Left lung (tissue), 10 donors: ENCODE data around the gene ADGRL3. TPM values are rescaled to one million over a fixed set of nuclear protein-coding genes. Genes with fewer than 3 reads are reported as not detected.

Experiments
- ATAC-seq: fragments of 200-7000 bp; cut with Tn5 transposase; one replicate; pipeline ENCODE4 v1.9.1; 2020; ENCODE audit warnings: moderate library complexity
- DNase-seq, 4 donors: peaks; one replicate each; pipeline ENCODE4 v3.0.0-alpha.2; 2013 to 2020
- H3K27ac ChIP-seq, 2 donors: fragments of 200-600 bp; sonication (generic) in 1 of 2; one replicate each; pipeline versions ENCODE4 v1.5.0 to v1.8.0; 2020 to 2021
- H3K27me3 ChIP-seq, 2 donors: fragments of 200-600 bp; sonication (generic) in 1 of 2; one replicate each; pipeline versions ENCODE4 v1.5.0 to v1.8.0; 2020 to 2021
- H3K36me3 ChIP-seq, 2 donors: fragments of 200-600 bp; sonication (generic) in 1 of 2; one replicate each; pipeline versions ENCODE4 v1.5.0 to v1.8.0; 2020 to 2021
- H3K4me1 ChIP-seq, 2 donors: fragments of 200-600 bp; one replicate each; pipeline ENCODE4 v1.8.0; 2021
- H3K4me3 ChIP-seq, 2 donors: fragments of 200-600 bp; sonication (generic) in 1 of 2; one replicate each; pipeline versions ENCODE4 v1.5.0 to v1.8.0; 2020 to 2021; ENCODE audit warnings: mild to moderate bottlenecking in 1 of 2
- H3K9me3 ChIP-seq, 2 donors: fragments of 200-600 bp; sonication (generic) in 1 of 2; one replicate each; pipeline versions ENCODE4 v1.5.0 to v1.8.0; 2020 to 2021
- intact Hi-C, 2 donors: fragments of 100-400 bp; cut with DNase I; formaldehyde crosslinking; loops; one replicate each; pipeline versions ENCODE4 v1.11.2 to v1.14.2; 2022
- polyA plus RNA-seq, 6 donors: library from polyadenylated mRNA; unstranded; fragments of 120-200 nt; gene quantifications; one replicate each; pipeline ENCODE4 v1.2.1, GENCODE V29; 2013; ENCODE audit not compliant: insufficient read length in 6 of 6
- total RNA-seq, 2 donors: library from RNA; stranded (reverse); fragmentation: NEBNext Ultra II Directional; extraction: Animal tissue kit (Norgen Biotek cat#: 25700); gene quantifications; one replicate each; pipeline ENCODE4 v1.2.1, GENCODE V29; 2021
- TF ChIP-seq, protein P1 (sequence below), 2 donors: fragments of 200-600 bp; sonication (generic) in 1 of 2; IDR thresholded peaks; one replicate each; pipeline versions ENCODE4 v1.5.0 to v1.8.0; 2021; ENCODE audit warnings: antibody characterized with exemption in 2 of 2
- donor health status: DM: no; HTN: yes; CAD: no.
- donor health status: DM: no; HTN: no; CAD: no.

Gene ADGRL3
- total and polyA plus RNA-seq, 8 donors, result 2.7 to 23.4 (median 19.6) TPM

DNA sequence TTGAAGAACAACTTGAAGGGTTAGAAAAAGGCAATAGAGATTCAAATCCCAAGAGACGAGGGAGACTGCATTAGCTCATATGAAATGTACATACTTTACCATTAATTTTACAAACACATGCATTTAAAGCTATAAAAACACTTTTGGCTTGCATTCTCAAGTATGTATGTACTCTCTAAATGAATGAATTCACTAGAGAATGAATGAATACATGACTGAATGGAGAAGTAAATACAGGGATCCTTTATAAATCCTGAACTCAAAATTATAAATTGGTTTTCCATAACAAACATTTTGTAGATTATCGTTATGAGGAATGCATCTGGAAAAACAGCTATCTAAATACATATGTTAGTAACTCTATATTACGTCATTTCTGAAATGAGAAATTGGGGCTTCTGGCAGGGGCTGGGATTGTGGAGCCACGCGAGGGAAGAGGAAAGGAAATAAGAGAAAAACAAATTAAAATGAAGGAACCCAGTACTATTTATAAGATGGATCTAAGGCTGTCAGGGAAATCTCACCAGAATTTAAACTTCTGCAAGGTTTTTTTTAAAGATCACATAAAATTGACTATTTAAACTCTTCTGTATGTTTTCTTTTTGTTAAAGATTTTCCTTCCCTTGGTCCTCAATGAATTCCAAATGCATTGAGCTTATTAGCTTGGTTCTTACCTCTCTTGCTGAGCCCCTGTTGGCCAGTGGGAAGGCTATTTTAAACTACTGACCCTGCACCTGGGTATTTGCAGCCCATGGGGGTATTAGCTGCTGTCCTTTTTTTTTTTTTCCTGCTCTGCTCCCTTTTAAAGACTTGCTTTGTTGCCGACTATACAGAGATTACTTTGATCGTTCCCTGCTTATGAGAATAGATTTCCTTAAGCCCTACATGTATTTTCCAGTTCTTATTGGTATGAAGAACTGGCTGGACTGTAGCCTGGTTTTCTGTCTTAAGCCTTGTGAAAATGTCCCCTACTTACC lies 207.8 kb downstream of the ADGRL3 start:
- H3K9me3 ChIP-seq, result no peaks in the 10 kb centered on the region
- no peak for ATAC-seq
- TF ChIP-seq, protein P1, sequence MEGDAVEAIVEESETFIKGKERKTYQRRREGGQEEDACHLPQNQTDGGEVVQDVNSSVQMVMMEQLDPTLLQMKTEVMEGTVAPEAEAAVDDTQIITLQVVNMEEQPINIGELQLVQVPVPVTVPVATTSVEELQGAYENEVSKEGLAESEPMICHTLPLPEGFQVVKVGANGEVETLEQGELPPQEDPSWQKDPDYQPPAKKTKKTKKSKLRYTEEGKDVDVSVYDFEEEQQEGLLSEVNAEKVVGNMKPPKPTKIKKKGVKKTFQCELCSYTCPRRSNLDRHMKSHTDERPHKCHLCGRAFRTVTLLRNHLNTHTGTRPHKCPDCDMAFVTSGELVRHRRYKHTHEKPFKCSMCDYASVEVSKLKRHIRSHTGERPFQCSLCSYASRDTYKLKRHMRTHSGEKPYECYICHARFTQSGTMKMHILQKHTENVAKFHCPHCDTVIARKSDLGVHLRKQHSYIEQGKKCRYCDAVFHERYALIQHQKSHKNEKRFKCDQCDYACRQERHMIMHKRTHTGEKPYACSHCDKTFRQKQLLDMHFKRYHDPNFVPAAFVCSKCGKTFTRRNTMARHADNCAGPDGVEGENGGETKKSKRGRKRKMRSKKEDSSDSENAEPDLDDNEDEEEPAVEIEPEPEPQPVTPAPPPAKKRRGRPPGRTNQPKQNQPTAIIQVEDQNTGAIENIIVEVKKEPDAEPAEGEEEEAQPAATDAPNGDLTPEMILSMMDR (IDR thresholded peaks at IDR 0.05), result no peak
- peak in 1 of 4 donors; percentile 16 for DNase-seq
- no peaks in the 10 kb centered on the region for H3K27me3 ChIP-seq
- intact Hi-C loops, result no loop called here
- H3K4me1 ChIP-seq, result no peaks in the 10 kb centered on the region
- no peak overlapping the region for H3K27ac ChIP-seq
- H3K36me3 ChIP-seq, result no peaks in the 10 kb centered on the region
- no peak overlapping the region for H3K4me3 ChIP-seq

DNA sequence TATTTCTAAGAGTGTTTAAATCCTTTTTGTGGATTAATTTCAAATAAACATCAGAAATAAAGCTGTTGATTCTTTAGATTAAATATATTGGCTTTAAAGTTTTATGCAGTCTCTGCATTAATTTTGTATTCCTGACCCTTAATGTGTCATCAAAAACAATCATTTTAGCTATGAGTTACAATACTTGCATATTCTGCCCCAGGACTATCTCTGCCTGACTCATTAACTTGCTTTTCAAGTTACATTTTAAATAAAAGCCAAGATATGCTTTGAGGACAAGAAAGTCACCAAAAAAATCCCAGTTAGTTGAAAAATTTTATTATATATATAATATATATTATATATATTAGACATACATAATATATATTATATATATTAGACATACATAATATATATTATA lies 208.7 kb downstream of the ADGRL3 start:
- Histone ChIP-seq H3K4me1 (no peaks in the 10 kb centered on the region), H3K27ac (no peak overlapping the region), H3K4me3 (no peak overlapping the region), H3K9me3 (no peaks in the 10 kb centered on the region), H3K36me3 (no peaks in the 10 kb centered on the region), H3K27me3 (no peaks in the 10 kb centered on the region)
- intact Hi-C loops, result no loop called here
- ATAC-seq (no peak), DNase-seq (no peak)
- TF ChIP-seq, protein P1 (IDR thresholded peaks at IDR 0.05), result no peak

DNA sequence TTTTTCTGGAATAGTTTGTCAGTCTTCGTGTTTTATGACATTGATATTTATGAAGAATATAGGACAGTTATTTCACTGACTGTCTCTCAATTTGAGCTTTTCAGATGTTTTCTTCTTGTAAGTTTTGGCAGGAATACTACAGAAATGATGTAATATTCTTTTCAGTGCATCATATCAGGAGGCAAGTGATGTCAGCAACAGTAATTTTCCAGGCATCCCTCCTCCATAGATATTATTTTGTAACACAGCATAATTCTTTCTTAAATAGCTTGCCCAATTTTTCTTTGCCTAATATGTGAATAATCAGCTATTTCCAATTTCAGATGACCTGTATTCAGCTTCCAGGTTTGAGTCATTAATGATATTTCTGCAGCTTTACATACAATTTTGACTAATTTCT lies 211.1 kb downstream of the ADGRL3 start:
- TF ChIP-seq, protein P1 (IDR thresholded peaks at IDR 0.05), result no peak
- Histone ChIP-seq H3K4me3 (no peak overlapping the region), H3K4me1 (no peaks in the 10 kb centered on the region), H3K9me3 (no peaks in the 10 kb centered on the region), H3K27ac (no peak overlapping the region), H3K27me3 (no peaks in the 10 kb centered on the region), H3K36me3 (no peaks in the 10 kb centered on the region)
- intact Hi-C loops, result no loop called here
- DNase-seq (no peak), ATAC-seq (no peak)

DNA sequence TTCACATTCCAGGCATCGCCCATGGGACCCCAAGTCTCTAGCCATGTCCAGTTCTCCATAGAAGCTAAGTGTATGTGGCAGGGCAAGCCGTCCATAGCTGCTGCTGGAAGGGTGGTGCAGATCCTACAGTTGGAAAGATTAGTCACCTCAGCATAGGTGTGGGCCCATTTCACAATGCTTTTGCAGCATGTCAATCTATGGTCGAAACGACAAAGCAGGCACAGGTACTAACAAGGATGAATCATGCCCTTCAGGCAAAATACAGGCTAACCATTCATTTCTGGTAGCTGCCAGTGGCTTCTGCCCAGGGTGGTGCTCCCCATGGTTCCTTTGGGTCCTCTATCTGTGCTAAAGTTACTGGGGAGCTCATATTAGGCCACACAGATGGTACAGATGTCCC lies 225.2 kb downstream of the ADGRL3 start:
- Histone ChIP-seq H3K27ac (no peak overlapping the region), H3K36me3 (no peaks in the 10 kb centered on the region), H3K9me3 (peaks cover 0 to 18% of the 10 kb centered on the region in 2 donors), H3K4me3 (no peak overlapping the region), H3K4me1 (no peaks in the 10 kb centered on the region), H3K27me3 (no peaks in the 10 kb centered on the region)
- DNase-seq (no peak), ATAC-seq (no peak)
- TF ChIP-seq, protein P1 (IDR thresholded peaks at IDR 0.05), result no peak
- intact Hi-C loops, result no loop called here

DNA sequence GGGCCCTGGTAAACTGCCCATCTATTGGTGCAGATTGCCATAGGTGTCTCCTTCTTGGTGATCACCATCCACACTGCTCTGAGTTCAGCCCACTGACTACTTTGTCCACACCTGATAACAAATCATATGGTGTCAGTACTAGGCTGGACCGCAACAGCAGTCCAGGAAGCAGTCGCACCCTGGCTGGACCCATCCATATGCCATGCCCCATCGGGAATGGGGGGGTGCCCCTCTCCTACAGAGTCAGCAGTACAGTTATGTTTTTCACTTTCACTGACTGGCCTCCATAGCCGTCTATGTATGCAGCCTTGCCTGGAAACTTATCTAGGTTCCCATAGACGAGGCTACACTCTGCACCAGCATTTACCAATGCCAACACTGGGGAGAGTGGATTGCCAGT lies 226.1 kb downstream of the ADGRL3 start:
- no peak overlapping the region for H3K27ac ChIP-seq
- DNase-seq (no peak), ATAC-seq (no peak)
- H3K4me1 ChIP-seq, result no peaks in the 10 kb centered on the region
- intact Hi-C loops, result no loop called here
- no peaks in the 10 kb centered on the region for H3K27me3 ChIP-seq
- TF ChIP-seq, protein P1 (IDR thresholded peaks at IDR 0.05), result no peak
- peaks cover 0 to 18% of the 10 kb centered on the region in 2 donors for H3K9me3 ChIP-seq
- no peaks in the 10 kb centered on the region for H3K36me3 ChIP-seq
- no peak overlapping the region for H3K4me3 ChIP-seq
